Measurements from ENCODE around the gene IRF4.

IRF4 gene

DNA sequence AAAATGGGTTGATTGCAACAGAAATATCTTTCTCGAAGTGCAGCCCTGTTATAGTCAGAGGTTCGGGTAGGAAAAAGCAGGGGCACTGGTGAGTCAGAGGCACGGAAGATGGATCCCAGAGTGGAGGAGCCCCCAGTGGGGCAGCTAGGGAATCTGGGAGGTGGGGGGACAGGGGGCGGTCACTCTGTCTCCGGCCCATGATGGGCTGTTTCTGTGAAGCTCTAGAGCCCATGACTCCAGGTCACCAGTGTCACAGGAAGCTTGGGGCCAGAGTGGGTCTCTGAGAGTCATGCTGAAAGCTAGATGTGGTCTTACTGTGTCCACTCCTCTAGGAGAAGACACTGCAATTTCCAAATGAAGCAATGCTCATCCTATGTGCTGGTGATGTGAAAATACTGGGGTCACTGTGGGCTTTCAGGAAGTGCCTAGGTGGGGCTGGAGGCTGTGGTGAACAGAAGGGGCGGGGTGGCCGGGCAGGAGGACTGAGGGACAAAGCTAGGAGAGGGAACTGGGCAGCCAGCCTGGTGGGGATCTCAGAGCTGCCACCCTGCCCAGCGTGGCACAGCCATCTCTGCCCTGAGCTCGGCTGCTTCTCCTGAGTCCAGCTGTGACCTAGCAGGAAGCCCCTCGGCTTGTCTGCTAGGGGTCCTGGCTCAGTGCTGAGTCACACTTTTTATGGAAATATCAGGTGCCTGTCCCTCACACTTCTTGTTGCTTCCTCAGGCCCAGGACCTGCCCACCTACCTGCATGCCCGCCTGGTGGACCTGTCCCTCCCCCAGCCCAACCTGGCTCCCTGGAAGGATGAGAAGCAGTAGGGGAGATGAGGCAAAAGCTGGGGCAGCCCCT lies 54.2 kb downstream of the IRF4 start:
- no peak for DNase-seq

GRCh38 chr6:446418-447366 lies 55.1 kb downstream of the IRF4 start:
- peak; percentile 89 for DNase-seq

DNA sequence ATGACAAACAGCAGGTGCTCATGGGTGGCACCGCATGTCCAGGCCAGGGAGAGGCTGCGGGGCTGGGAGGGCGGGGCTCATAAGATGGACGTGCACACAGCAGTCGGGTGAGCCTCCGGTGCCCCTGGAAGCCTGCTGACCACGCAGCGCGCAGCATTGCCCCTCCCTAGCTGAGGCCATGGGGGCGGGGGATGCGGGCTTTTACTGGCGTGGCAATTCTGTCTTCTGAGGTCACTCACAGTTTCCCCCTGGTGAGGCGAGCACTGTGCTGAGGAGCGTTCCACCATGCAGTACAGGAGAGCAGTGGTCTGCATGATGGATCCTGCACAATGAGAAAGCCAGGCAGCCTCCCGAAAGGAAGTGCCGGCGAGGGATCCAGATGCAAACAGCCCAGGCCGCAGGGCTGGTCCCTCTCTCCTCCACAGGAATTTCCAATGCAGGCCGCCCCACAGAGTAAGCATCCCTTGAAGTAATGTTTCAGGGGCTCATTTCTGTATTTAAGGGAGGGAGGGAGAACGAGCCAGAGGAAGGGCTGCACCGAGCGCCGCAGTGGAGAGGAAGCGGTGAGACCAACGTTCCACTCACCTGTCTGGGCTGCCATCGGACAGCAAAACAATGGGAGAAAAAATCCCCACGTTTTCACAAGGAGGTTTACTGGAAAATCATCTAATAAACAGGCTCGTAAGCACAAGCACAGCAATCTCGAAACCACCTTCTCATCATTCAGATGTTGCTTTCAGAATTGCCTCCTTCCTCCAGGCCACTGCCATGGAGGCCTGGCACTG lies 56.0 kb downstream of the IRF4 start:
- DNase-seq, result peak; percentile 48

GRCh38 chr6:448296-449056 lies 56.9 kb downstream of the IRF4 start:
- DNase-seq, result no peak

GRCh38 chr6:449057-449430 lies 57.5 kb downstream of the IRF4 start:
- no peak for DNase-seq

DNA sequence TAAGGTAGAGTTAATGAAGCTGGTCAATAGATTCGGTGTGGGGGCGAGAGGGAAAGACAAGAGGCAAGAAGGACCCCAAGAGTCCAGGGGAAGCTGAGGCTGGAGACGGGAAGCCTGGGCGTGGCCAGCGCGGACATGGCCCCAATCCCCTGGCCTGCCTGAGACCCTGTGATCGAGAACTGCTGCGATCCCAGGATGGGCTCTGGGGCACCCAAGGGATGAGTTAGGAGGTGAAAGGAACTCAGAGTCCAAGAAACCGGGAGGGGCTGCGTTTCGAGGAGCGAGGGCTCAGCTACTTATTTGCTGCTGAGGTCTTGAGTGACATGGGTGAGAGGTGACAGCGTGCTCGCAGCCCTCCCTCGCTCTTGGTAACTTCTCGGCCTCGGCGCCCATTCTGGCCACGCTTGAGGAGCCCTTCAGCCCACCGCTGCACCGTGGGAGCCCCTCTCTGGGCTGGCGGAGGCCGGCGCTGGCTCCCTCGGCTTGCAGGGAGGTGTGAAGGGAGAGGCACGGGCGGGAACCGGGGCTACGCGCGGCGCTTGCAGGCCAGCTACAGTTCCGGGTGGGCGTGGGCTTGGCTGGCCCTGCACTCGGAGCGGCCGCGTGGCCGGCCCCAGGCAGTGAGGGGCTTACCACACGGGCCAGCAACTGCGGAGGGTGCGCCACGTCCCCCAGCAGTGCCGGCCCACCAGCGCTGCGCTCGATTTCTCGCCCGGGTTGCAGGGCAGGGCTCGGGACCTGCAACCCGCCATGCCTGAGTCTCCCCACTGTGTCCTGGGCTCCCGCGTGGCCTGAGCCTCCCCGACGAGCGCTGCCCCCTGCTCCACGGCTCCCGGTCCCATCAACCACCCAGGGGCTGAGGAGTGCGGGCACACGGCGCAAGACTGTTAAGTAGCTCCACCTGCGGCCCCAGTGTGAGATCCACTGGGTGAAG lies 58.2 kb downstream of the IRF4 start:
- no peak for DNase-seq

DNA sequence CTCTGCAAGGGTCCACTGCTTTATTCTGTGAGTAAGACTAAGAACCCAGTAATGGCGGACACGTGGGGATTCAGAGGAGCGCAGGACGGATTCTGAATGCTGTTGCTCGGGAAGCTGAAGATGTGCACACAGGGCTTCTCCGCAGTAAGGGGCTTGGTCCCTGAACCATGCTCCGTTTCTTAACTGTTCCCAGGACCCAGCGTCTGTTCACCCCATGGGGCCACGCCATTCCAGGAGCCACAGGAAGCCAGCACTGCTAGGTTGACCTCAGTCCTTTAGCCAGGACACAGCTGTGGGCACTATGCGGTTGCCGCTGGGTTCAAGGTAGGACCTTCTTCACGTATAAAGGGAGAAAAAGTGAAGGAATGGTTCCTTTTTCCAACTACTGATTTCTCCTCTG lies 59.8 kb downstream of the IRF4 start:
- no peak for DNase-seq

GRCh38 chr6:451847-452246 lies 60.3 kb downstream of the IRF4 start:
- no peak for DNase-seq

DNA sequence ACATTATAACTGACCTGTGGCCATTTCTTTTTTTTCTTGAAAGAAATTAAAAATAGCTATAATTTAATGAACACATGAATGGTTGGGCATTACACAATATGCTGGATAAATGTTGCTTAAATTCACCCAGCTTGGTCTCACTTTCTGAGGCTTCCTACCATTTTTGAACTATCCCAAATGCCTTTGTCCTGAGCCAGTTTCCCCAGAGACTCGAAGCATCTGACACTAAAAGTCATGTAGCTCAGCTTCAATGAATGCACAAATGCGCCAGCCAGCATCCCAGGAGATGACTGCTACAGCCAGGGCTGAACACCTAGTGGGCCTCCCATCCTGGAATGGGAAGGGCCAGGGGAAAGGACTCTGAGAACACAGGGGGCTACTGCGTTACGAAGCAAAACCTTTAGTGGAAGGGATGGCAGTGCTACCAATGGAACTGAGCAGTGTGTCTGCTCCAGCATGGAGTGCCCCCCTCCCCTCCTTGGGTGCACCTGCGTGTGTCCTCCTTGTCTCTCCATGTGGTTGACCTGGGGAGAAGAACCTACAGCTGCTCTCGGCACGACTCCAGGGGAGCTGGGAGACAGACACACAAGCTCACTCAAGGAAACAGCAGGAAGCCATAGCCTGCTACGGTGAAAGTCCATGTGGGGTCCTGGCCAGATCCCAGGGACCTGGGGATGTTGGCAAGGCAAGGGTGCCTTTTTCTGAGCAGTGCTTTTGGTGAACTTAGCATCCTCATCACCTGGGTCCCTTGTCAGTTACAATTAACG lies 60.9 kb downstream of the IRF4 start:
- no peak for DNase-seq

DNA sequence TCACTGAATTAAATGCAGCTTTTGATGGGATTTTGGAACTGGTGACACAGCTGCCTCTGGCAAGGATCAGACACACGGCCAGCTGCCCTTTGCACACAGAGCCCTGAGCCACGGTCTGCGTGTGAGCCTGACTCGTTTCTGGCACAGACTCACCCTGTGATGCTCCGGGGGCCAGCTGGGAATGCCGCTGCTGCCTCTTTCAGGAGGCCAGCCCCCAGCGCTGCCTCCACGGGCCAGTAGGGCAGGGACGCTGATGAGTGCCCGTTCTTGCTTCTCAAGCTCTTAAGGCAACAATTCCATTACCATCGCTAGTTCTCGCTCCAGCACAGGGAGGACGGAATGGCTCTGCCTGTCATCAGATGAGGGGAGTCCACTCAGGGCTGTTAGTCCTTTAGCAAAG lies 61.6 kb downstream of the IRF4 start:
- no peak for DNase-seq

GRCh38 chr6:454148-454991 lies 62.8 kb downstream of the IRF4 start:
- no peak for DNase-seq

- DNase-seq, result no peak
Observed at GRCh38 chr6:455006-455585, 63.5 kb downstream of the IRF4 start.

DNA sequence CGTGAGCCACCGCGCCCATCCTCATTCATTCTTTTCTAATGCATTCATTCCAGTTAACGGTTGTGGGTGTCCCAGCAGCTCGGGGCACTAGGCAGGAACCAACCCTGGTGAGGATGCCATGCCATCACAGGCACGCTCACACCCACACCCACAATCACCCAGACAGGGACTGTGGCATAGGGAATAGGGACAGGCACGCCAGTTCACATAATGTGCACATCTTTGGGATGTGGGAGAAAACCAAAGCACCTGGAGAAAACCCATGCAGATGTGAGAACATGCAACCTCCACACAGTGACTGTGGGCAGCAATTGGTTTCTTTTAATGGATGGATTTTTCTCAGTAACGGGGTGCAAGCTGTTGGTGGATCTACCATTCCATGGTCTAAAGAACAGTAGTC lies 64.3 kb downstream of the IRF4 start:
- DNase-seq, result no peak

- DNase-seq, result no peak
Observed at GRCh38 chr6:456358-456867, 64.9 kb downstream of the IRF4 start.

DNA sequence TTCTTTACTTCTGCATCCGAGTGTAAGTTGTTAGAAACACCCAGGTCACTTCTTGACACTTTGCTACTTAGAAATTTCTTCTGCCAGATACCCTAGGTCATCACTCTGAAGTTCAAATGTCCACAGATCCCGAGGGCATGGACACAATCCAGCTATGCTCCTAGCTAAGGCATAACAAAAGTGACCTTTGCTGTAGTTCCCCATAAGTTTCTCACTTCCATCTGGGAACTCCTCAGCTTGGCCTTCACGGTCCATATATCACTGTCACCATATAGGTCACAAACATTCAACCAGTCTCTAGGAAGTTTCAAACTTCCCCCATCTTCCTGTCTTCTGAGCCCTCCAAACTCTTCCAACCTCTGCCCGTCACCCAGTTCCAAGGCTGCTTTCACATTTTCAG lies 65.3 kb downstream of the IRF4 start:
- no peak for DNase-seq

All from activated T-cell treated with anti-CD3 and anti-CD28 coated beads, Interleukin-2, amount 50 U/mL, for 1 hour (primary cell).